ENCODE data around the gene CCDC60.

The CCDC60 gene

GRCh38 chr12:119312904-119313303, 21.6 kb upstream of the CCDC60 start:
- Histone ChIP-seq H3F3A (ENCODE audit: control insufficient read depth, insufficient read depth) (no peaks in the 10 kb centered on the region), H3K36me3 (ENCODE audit: control insufficient read depth, low read length) (no peaks in the 10 kb centered on the region), H3K9me2 (replicated peaks; ENCODE audit: control insufficient read depth, low read length) (no peaks in the 10 kb centered on the region), H3K4me2 (ENCODE audit: low read length) (no peak overlapping the region), H3K9me3 (ENCODE audit: control insufficient read depth, insufficient read depth, low read length) (no peaks in the 10 kb centered on the region), H3K4me1 (ENCODE audit: control insufficient read depth, low read length) (no peaks in the 10 kb centered on the region), H4K20me1 (ENCODE audit: control insufficient read depth, insufficient read depth, low read depth, low read length) (no peaks in the 10 kb centered on the region), H3K79me2 (ENCODE audit: control insufficient read depth, low read length) (no peaks in the 10 kb centered on the region), H3K4me3 (ENCODE audit: low read length) (no peak overlapping the region), H3K27ac (ENCODE audit: low read depth, low read length) (no peak overlapping the region), H3K27me3 (ENCODE audit: control insufficient read depth, low read length) (no peaks in the 10 kb centered on the region)
- TF ChIP-seq CTCF (IDR thresholded peaks at IDR 0.05; ENCODE audit: low read depth, low read length, poor library complexity, severe bottlenecking): no peak

DNA sequence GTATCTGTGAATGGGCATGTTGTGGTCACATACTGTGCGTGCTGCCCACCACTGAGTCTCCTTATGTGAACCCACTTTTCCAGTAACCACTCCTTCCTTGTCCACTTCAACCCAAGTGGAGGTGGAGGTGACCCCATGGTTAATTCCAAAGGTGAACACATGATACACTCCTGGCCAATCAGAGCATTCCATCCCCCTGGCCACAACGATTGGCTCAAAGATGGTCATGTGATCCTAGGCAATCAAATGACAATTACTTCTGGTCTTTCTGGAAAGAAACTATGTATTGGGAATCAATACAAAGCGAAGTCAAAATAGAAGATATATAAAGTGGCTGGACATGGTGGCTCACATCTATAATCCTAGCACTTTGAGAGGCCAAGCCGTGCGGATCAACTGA, 20.2 kb upstream of the CCDC60 start:
- TF ChIP-seq EZH2phosphoT487 (IDR thresholded peaks at IDR 0.05; ENCODE audit: borderline replicate concordance, low read length): no peak
- TF ChIP-seq CTCF (IDR thresholded peaks at IDR 0.05; ENCODE audit: low read depth, low read length, poor library complexity, severe bottlenecking): no peak

GRCh38 chr12:119319638-119320037, 14.9 kb upstream of the CCDC60 start:
- H3K4me3 ChIP-seq (ENCODE audit: low read length): no peak overlapping the region
- no peaks in the 10 kb centered on the region for H3K9me3 ChIP-seq (ENCODE audit: control insufficient read depth, insufficient read depth, low read length)
- H3K27ac ChIP-seq (ENCODE audit: low read depth, low read length): no peak overlapping the region
- no peak overlapping the region for H3K4me2 ChIP-seq (ENCODE audit: low read length)
- no peaks in the 10 kb centered on the region for H3K4me1 ChIP-seq (ENCODE audit: control insufficient read depth, low read length)
- H3K9me2 ChIP-seq (replicated peaks; ENCODE audit: control insufficient read depth, low read length): no peaks in the 10 kb centered on the region
- no peaks in the 10 kb centered on the region for H3K79me2 ChIP-seq (ENCODE audit: control insufficient read depth, low read length)
- H3K27me3 ChIP-seq (ENCODE audit: control insufficient read depth, low read length): peaks cover 7% of the 10 kb centered on the region; the same call in 1 of the 2 replicates
- TF ChIP-seq CTCF (IDR thresholded peaks at IDR 0.05; ENCODE audit: low read depth, low read length, poor library complexity, severe bottlenecking) (no peak), EZH2phosphoT487 (IDR thresholded peaks at IDR 0.05; ENCODE audit: borderline replicate concordance, low read length) (no peak)
- H3K36me3 ChIP-seq (ENCODE audit: control insufficient read depth, low read length): no peaks in the 10 kb centered on the region
- H3F3A ChIP-seq (ENCODE audit: control insufficient read depth, insufficient read depth): no peaks in the 10 kb centered on the region
- H4K20me1 ChIP-seq (ENCODE audit: control insufficient read depth, insufficient read depth, low read depth, low read length): no peaks in the 10 kb centered on the region

More for the DNA sequence above, 20.2 kb upstream of the CCDC60 start:
- Histone ChIP-seq H4K20me1 (ENCODE audit: control insufficient read depth, insufficient read depth, low read depth, low read length) (no peaks in the 10 kb centered on the region), H3F3A (ENCODE audit: control insufficient read depth, insufficient read depth) (no peaks in the 10 kb centered on the region), H3K27me3 (ENCODE audit: control insufficient read depth, low read length) (no peaks in the 10 kb centered on the region), H3K4me3 (ENCODE audit: low read length) (no peak overlapping the region), H3K36me3 (ENCODE audit: control insufficient read depth, low read length) (no peaks in the 10 kb centered on the region), H3K4me2 (ENCODE audit: low read length) (no peak overlapping the region), H3K4me1 (ENCODE audit: control insufficient read depth, low read length) (no peaks in the 10 kb centered on the region), H3K27ac (ENCODE audit: low read depth, low read length) (no peak overlapping the region), H3K9me3 (ENCODE audit: control insufficient read depth, insufficient read depth, low read length) (no peaks in the 10 kb centered on the region), H3K79me2 (ENCODE audit: control insufficient read depth, low read length) (no peaks in the 10 kb centered on the region), H3K9me2 (replicated peaks; ENCODE audit: control insufficient read depth, low read length) (no peaks in the 10 kb centered on the region)

GRCh38 chr12:119320678-119321077, 13.9 kb upstream of the CCDC60 start:
- Histone ChIP-seq H3K9me2 (replicated peaks; ENCODE audit: control insufficient read depth, low read length) (no peaks in the 10 kb centered on the region), H4K20me1 (ENCODE audit: control insufficient read depth, insufficient read depth, low read depth, low read length) (no peaks in the 10 kb centered on the region), H3K4me2 (ENCODE audit: low read length) (no peak overlapping the region), H3K9me3 (ENCODE audit: control insufficient read depth, insufficient read depth, low read length) (no peaks in the 10 kb centered on the region), H3K79me2 (ENCODE audit: control insufficient read depth, low read length) (no peaks in the 10 kb centered on the region), H3K4me3 (ENCODE audit: low read length) (no peak overlapping the region), H3F3A (ENCODE audit: control insufficient read depth, insufficient read depth) (no peaks in the 10 kb centered on the region), H3K4me1 (ENCODE audit: control insufficient read depth, low read length) (no peaks in the 10 kb centered on the region), H3K27ac (ENCODE audit: low read depth, low read length) (no peak overlapping the region), H3K27me3 (ENCODE audit: control insufficient read depth, low read length) (peaks cover 8% of the 10 kb centered on the region; the same call in 1 of the 2 replicates), H3K36me3 (ENCODE audit: control insufficient read depth, low read length) (no peaks in the 10 kb centered on the region)
- TF ChIP-seq EZH2phosphoT487 (IDR thresholded peaks at IDR 0.05; ENCODE audit: borderline replicate concordance, low read length) (no peak), CTCF (IDR thresholded peaks at IDR 0.05; ENCODE audit: low read depth, low read length, poor library complexity, severe bottlenecking) (no peak)

Measured in DOHH2 (cell line).